MM.1S (cell line): ENCODE measurements around the gene KRT6C.

Experiments
- DNase-seq: peaks from one replicate; pipeline ENCODE4 v3.0.0-alpha.2; 2015
- H2AFZ ChIP-seq: fragments of 300-600 bp; sonication (generic); 2 replicates; pipeline ENCODE4 v1.6.0; 2016; ENCODE audit warnings: antibody characterized with exemption, low read length
- H3F3A ChIP-seq: fragments of 300-600 bp; sonication (generic); 2 replicates; pipeline ENCODE4 v1.6.1; 2016; ENCODE audit warnings: mild to moderate bottlenecking, antibody characterized with exemption, low read length, moderate library complexity, mixed read lengths; ENCODE audit not compliant: insufficient read depth
- H3K27ac ChIP-seq: fragments of 300-600 bp; sonication (generic); 2 replicates; pipeline ENCODE4 v1.5.1; 2016; ENCODE audit warnings: mild to moderate bottlenecking, low read length
- H3K27me3 ChIP-seq: fragments of 300-600 bp; sonication (generic); replicated peaks from 2 replicates; pipeline ENCODE4 v1.6.0; 2016; ENCODE audit warnings: low read length; ENCODE audit not compliant: insufficient read depth
- H3K36me3 ChIP-seq: fragments of 300-600 bp; sonication (generic); replicated peaks from 2 replicates; pipeline ENCODE4 v1.6.1; 2016; ENCODE audit warnings: mild to moderate bottlenecking, low read length, mixed read lengths; ENCODE audit not compliant: insufficient read depth
- H3K4me1 ChIP-seq: fragments of 300-600 bp; sonication (generic); 2 replicates; pipeline ENCODE4 v1.6.1; 2016; ENCODE audit warnings: low read length, mixed read lengths
- H3K4me2 ChIP-seq: fragments of 300-600 bp; sonication (generic); 2 replicates; pipeline ENCODE4 v1.6.0; 2016; ENCODE audit warnings: low read depth, low read length
- H3K4me3 ChIP-seq: fragments of 300-600 bp; sonication (generic); 2 replicates; pipeline ENCODE4 v1.5.1; 2016; ENCODE audit warnings: low read length, mixed read lengths
- H3K79me2 ChIP-seq: fragments of 300-600 bp; sonication (generic); 2 replicates; pipeline ENCODE4 v1.6.1; 2016; ENCODE audit warnings: mixed run types, low read length, mixed read lengths
- H3K9ac ChIP-seq: fragments of 300-600 bp; sonication (generic); 2 replicates; pipeline ENCODE4 v1.6.1; 2016; ENCODE audit warnings: low read length, mixed read lengths
- H3K9me2 ChIP-seq: fragments of 300-600 bp; sonication (generic); replicated peaks from 2 replicates; pipeline ENCODE4 v1.6.1; 2016; ENCODE audit warnings: mild to moderate bottlenecking, low read length, mixed read lengths; ENCODE audit not compliant: insufficient read depth
- H3K9me3 ChIP-seq: fragments of 300-600 bp; sonication (generic); replicated peaks from 2 replicates; pipeline ENCODE4 v1.6.1; 2016; ENCODE audit warnings: mild to moderate bottlenecking, low read length, mixed read lengths; ENCODE audit not compliant: insufficient read depth
- H4K20me1 ChIP-seq: fragments of 300-600 bp; sonication (generic); 2 replicates; pipeline ENCODE4 v1.6.1; 2016; ENCODE audit warnings: mild to moderate bottlenecking, low read length, moderate library complexity, mixed read lengths; ENCODE audit not compliant: insufficient read depth
- CTCF ChIP-seq: fragments of 300-600 bp; sonication (generic); IDR thresholded peaks from 2 replicates; pipeline ENCODE4 v1.5.1; 2016; ENCODE audit warnings: antibody characterized with exemption, low read length, mixed read lengths
- EZH2 ChIP-seq: fragments of 300-600 bp; sonication (generic); optimal IDR thresholded peaks from 2 replicates; pipeline ENCODE3; 2017; ENCODE audit warnings: low read depth, mild to moderate bottlenecking, antibody characterized with exemption, low read length, mixed read lengths
- EZH2phosphoT487 ChIP-seq: fragments of 300-600 bp; sonication (generic); IDR thresholded peaks from 2 replicates; pipeline ENCODE4 v1.6.1; 2018; ENCODE audit warnings: antibody characterized with exemption, low read length

The KRT6C gene

GRCh38 chr12:52434081-52434733 is 39.4 kb downstream of the KRT6C start, which contains the start of gene KRT75:
Gene KRT75, minus strand, starts transcription at chr12:52434371. Its CDS starts 67 bp downstream, at chr12:52434304.
- Histone ChIP-seq H3K9me2 (no peaks in the 10 kb centered on the region), H3K27ac (no peak within 1 kb of the TSS), H3K4me2 (no peak within 1 kb of the TSS), H3F3A (no peaks in the 10 kb centered on the region), H3K4me3 (no peak within 1 kb of the TSS), H3K79me2 (no peaks in the 10 kb centered on the region), H3K4me1 (no peaks in the 10 kb centered on the region), H3K27me3 (peaks cover 83% of the 10 kb centered on the region), H4K20me1 (no peaks in the 10 kb centered on the region), H3K9ac (no peak within 1 kb of the TSS), H3K9me3 (no peaks in the 10 kb centered on the region), H3K36me3 (no peaks in the 10 kb centered on the region), H2AFZ (no peak within 1 kb of the TSS)
- DNase-seq = no peak
- TF ChIP-seq CTCF (no peak), EZH2 (no peak), EZH2phosphoT487 (no peak)

- no peaks in the 10 kb centered on the region for H3K4me1 ChIP-seq
- no peaks in the 10 kb centered on the region for H3F3A ChIP-seq
- H3K36me3 ChIP-seq = no peaks in the 10 kb centered on the region
- H3K27ac ChIP-seq = no peak overlapping the region
- no peaks in the 10 kb centered on the region for H3K79me2 ChIP-seq
- H3K9me3 ChIP-seq = no peaks in the 10 kb centered on the region
- H3K9me2 ChIP-seq = no peaks in the 10 kb centered on the region
- H3K4me2 ChIP-seq = no peak overlapping the region
- no peak overlapping the region for H2AFZ ChIP-seq
- H3K9ac ChIP-seq = no peak overlapping the region
- TF ChIP-seq CTCF (no peak), EZH2 (no peak)
- DNase-seq = no peak
- H4K20me1 ChIP-seq = no peaks in the 10 kb centered on the region
- H3K4me3 ChIP-seq = no peak overlapping the region
- peaks cover 86% of the 10 kb centered on the region for H3K27me3 ChIP-seq
Measured at GRCh38 chr12:52433501-52434080, 40.0 kb downstream of the KRT6C start.

GRCh38 chr12:52432559-52433207 is 40.9 kb downstream of the KRT6C start:
- TF ChIP-seq CTCF (no peak), EZH2phosphoT487 (no peak), EZH2 (no peak)

More at GRCh38 chr12:52432559-52433207, 40.9 kb downstream of the KRT6C start:
- no peaks in the 10 kb centered on the region for H3K9me3 ChIP-seq
- H3K9me2 ChIP-seq = no peaks in the 10 kb centered on the region
- no peaks in the 10 kb centered on the region for H4K20me1 ChIP-seq
- no peaks in the 10 kb centered on the region for H3K79me2 ChIP-seq
- peaks cover 88% of the 10 kb centered on the region for H3K27me3 ChIP-seq
- DNase-seq = no peak
- no peaks in the 10 kb centered on the region for H3K4me1 ChIP-seq
- no peaks in the 10 kb centered on the region for H3F3A ChIP-seq
- H3K4me3 ChIP-seq = no peak overlapping the region
- no peaks in the 10 kb centered on the region for H3K36me3 ChIP-seq
- no peak overlapping the region for H3K4me2 ChIP-seq
- no peak overlapping the region for H3K27ac ChIP-seq
- H3K9ac ChIP-seq = no peak overlapping the region
- H2AFZ ChIP-seq = no peak overlapping the region
